Liver (tissue), 9 donors: Measurements from ENCODE around the gene CRAMP1. TPM values are rescaled to one million over a fixed set of nuclear protein-coding genes. Genes with fewer than 3 reads are reported as not detected.

Experiments
- DNase-seq: peaks from one replicate; pipeline ENCODE4 v3.0.0-alpha.2; 2017; ENCODE audit warnings: low spot score
- H3K27ac ChIP-seq, 2 donors: one replicate each; pipeline ENCODE4 v1.7.0; 2013; ENCODE audit warnings: inconsistent platforms in 2 of 2, low read length in 2 of 2, control low read depth in 1 of 2, low read depth in 1 of 2, mild to moderate bottlenecking in 1 of 2
- H3K27me3 ChIP-seq, 4 donors: one replicate each; pipeline versions ENCODE4 v1.6.1 to v1.7.0; 2013; ENCODE audit warnings: low read length in 3 of 4, inconsistent platforms in 1 of 4, mild to moderate bottlenecking in 1 of 4, moderate library complexity in 1 of 4; ENCODE audit not compliant: control insufficient read depth in 4 of 4, insufficient read depth in 4 of 4
- H3K36me3 ChIP-seq, 4 donors: one replicate each; pipeline versions ENCODE4 v1.6.1 to v1.7.0; 2013; ENCODE audit warnings: low read length in 3 of 4, mild to moderate bottlenecking in 3 of 4, low read depth in 1 of 4, moderate library complexity in 1 of 4; ENCODE audit not compliant: control insufficient read depth in 4 of 4, insufficient read depth in 3 of 4
- H3K4me1 ChIP-seq, 4 donors: one replicate each; pipeline versions ENCODE4 v1.6.1 to v1.7.0; 2013; ENCODE audit warnings: low read length in 3 of 4, mild to moderate bottlenecking in 3 of 4, moderate library complexity in 1 of 4; ENCODE audit not compliant: control insufficient read depth in 4 of 4, insufficient read depth in 4 of 4
- H3K4me3 ChIP-seq, 3 donors: one replicate each; pipeline versions ENCODE4 v1.6.1 to v1.7.0; 2013; ENCODE audit warnings: low read length in 3 of 3, control low read depth in 1 of 3, low read depth in 1 of 3, mild to moderate bottlenecking in 1 of 3
- H3K9ac ChIP-seq, 2 donors: one replicate each; pipeline ENCODE4 v1.7.0; 2013; ENCODE audit warnings: low read length in 2 of 2, mild to moderate bottlenecking in 2 of 2, moderate library complexity in 2 of 2, control low read depth in 1 of 2, low read depth in 1 of 2
- H3K9me3 ChIP-seq, 4 donors: one replicate each; pipeline versions ENCODE4 v1.6.1 to v1.7.0; 2013; ENCODE audit warnings: low read length in 3 of 4; ENCODE audit not compliant: control insufficient read depth in 4 of 4
- EGR1 ChIP-seq, 2 donors: IDR thresholded peaks; 2 replicates each; pipeline ENCODE4 v1.6.1; 2016 to 2018; ENCODE audit warnings: antibody characterized with exemption in 2 of 2, low read depth in 2 of 2
- FOXA1 ChIP-seq: IDR thresholded peaks from 2 replicates; pipeline ENCODE4 v1.6.1; 2016; ENCODE audit warnings: antibody characterized with exemption
- FOXA2 ChIP-seq: IDR thresholded peaks from 2 replicates; pipeline ENCODE4 v1.6.1; 2016; ENCODE audit warnings: antibody characterized with exemption
- GABPA ChIP-seq, 2 donors: IDR thresholded peaks in 1 of 2; conservative IDR thresholded peaks in 1 of 2; 2 replicates each; pipeline ENCODE4 v1.6.1; 2016; ENCODE audit warnings: antibody characterized with exemption in 2 of 2, mild to moderate bottlenecking in 1 of 2, moderate library complexity in 1 of 2
- HNF4A ChIP-seq, 2 donors: conservative IDR thresholded peaks; 2 replicates each; pipeline ENCODE4 v1.6.1; 2016; ENCODE audit warnings: antibody characterized with exemption in 2 of 2, mild to moderate bottlenecking in 2 of 2
- HNF4G ChIP-seq: IDR thresholded peaks from 2 replicates; pipeline ENCODE4 v1.6.1; 2016; ENCODE audit warnings: antibody characterized with exemption
- JUND ChIP-seq, 2 donors: IDR thresholded peaks; 2 replicates each; pipeline ENCODE4 v1.6.1; 2016; ENCODE audit warnings: antibody characterized with exemption in 2 of 2
- NR2F2 ChIP-seq: IDR thresholded peaks from 2 replicates; pipeline ENCODE4 v1.6.1; 2016; ENCODE audit warnings: antibody characterized with exemption
- RAD21 ChIP-seq, 2 donors: IDR thresholded peaks; 2 replicates each; pipeline ENCODE4 v1.6.1; 2016; ENCODE audit warnings: antibody characterized with exemption in 2 of 2, mild to moderate bottlenecking in 2 of 2
- RXRA ChIP-seq, 2 donors: IDR thresholded peaks; 2 replicates each; pipeline ENCODE4 v1.6.1; 2017 to 2018; ENCODE audit warnings: antibody characterized with exemption in 2 of 2, mild to moderate bottlenecking in 1 of 2
- SP1 ChIP-seq: IDR thresholded peaks from 2 replicates; pipeline ENCODE4 v1.6.1; 2018; ENCODE audit warnings: antibody characterized with exemption, mild to moderate bottlenecking
- TAF1 ChIP-seq: conservative IDR thresholded peaks from 2 replicates; pipeline ENCODE4 v1.6.1; 2016; ENCODE audit warnings: antibody characterized with exemption, mild to moderate bottlenecking
- YY1 ChIP-seq: IDR thresholded peaks from 2 replicates; pipeline ENCODE4 v1.6.1; 2016; ENCODE audit warnings: antibody characterized with exemption, mild to moderate bottlenecking
- WGBS: extraction: QIAGEN DNeasy Blood & Tissue Kit; methylation state at CpG from one replicate; pipeline ENCODE4 v1.1.7; 2013; 5-methylcytosine and 5-hydroxymethylcytosine counted together
- polyA plus RNA-seq, 2 donors: library from polyadenylated mRNA; stranded (reverse) in 1 of 2; unstranded in 1 of 2; fragments of 200-250 nt in 1 of 2; fragments of >200 nt in 1 of 2; fragmentation: Nextera tagmentation in 1 of 2; extraction: Ambion mirVana in 1 of 2; gene quantifications; one replicate each; pipeline versions ENCODE4 v1.2.1 to v1.2.3, GENCODE V29; 2013 to 2015
- total RNA-seq, 2 donors: library from RNA; depleted of rRNA; stranded (reverse); fragments of >200 nt; gene quantifications; one replicate each; pipeline ENCODE4 v1.2.3, GENCODE V29; 2014
- TF ChIP-seq, protein P1 (sequence below): fragments of 150-350 bp; IDR thresholded peaks from 2 replicates; pipeline ENCODE4 v1.5.1; 2017; ENCODE audit warnings: improper control_type of control experiment, low read depth, low read length; ENCODE audit not compliant: missing input control
- TF ChIP-seq, protein P2 (sequence below): IDR thresholded peaks from 2 replicates; pipeline ENCODE4 v1.6.1; 2016; ENCODE audit warnings: antibody characterized with exemption
- TF ChIP-seq, protein P3 (sequence below): IDR thresholded peaks from 2 replicates; pipeline ENCODE4 v1.6.1; 2016; ENCODE audit warnings: antibody characterized with exemption, mild to moderate bottlenecking
- TF ChIP-seq, protein P4 (sequence below): IDR thresholded peaks from 2 replicates; pipeline ENCODE4 v1.6.1; 2016; ENCODE audit warnings: antibody characterized with exemption
- TF ChIP-seq, protein P5 (sequence below): IDR thresholded peaks from 2 replicates; pipeline ENCODE4 v1.6.1; 2016; ENCODE audit warnings: antibody characterized with exemption
- donor health status: healthy.
- donor health status: healthy.
- donor health status: healthy.
- donor health status: healthy.
- donor health status: healthy.

CRAMP1 gene
- total and polyA plus RNA-seq, 4 donors: 1.1 to 6.4 (median 4.2) TPM

DNA sequence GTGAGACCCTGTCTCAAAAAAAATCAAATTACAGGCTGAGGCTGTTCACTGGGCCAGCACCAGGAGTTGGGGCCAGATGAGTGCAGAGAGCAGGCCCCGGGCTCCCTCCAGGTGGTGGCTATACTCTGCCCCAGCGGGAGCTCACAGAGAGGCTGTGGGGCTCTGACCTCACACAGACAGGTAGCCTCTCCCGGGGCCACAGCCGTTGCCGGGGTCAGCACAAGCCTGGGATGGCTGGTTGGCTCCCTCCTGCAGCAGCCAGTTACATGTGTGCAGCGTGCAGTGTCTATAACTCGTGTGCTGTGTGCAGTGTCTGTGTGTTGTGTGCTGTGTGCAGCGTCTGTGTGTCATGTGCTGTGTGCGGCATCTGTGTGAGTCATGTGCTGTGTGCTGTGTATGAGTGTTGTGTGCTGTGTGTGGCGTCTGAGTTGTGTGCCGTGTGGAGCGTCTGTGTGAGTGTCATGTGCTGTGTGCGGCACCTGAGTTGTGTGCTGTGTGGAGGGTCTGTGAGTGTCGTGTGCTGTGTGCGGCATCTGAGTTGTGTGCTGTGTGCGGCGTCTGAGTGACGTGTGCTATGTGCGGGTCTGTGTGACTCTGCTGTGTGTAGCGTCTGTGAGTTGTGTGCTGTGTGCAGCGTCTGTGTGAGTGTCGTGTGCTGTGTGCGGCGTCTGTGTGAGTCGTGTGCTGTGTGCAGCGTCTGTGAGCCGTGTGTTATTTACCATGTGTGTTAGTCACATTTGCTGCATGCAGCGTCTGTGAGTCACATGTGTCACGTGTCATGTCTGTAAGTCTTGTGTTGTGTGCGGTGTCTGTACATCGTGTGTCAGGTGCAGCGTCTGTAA lies 114.7 kb downstream of the CRAMP1 start:
- WGBS: 96% methylated on average over 32 of the region's 32 CpGs
- Histone ChIP-seq H3K27me3 (no peaks in the 10 kb centered on the region), H3K36me3 (peaks cover 0 to 41% (median 16%) of the 10 kb centered on the region in 4 donors), H3K4me1 (peaks cover 0 to 3% (median under 1%) of the 10 kb centered on the region in 4 donors), H3K27ac (no peak overlapping the region), H3K9ac (no peak overlapping the region), H3K9me3 (no peaks in the 10 kb centered on the region), H3K4me3 (no peak overlapping the region)
- no peak for DNase-seq
- TF ChIP-seq, protein P1, sequence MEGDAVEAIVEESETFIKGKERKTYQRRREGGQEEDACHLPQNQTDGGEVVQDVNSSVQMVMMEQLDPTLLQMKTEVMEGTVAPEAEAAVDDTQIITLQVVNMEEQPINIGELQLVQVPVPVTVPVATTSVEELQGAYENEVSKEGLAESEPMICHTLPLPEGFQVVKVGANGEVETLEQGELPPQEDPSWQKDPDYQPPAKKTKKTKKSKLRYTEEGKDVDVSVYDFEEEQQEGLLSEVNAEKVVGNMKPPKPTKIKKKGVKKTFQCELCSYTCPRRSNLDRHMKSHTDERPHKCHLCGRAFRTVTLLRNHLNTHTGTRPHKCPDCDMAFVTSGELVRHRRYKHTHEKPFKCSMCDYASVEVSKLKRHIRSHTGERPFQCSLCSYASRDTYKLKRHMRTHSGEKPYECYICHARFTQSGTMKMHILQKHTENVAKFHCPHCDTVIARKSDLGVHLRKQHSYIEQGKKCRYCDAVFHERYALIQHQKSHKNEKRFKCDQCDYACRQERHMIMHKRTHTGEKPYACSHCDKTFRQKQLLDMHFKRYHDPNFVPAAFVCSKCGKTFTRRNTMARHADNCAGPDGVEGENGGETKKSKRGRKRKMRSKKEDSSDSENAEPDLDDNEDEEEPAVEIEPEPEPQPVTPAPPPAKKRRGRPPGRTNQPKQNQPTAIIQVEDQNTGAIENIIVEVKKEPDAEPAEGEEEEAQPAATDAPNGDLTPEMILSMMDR: no peak
- TF ChIP-seq HNF4A (conservative IDR thresholded peaks at IDR 0.05) (no peak), JUND (IDR thresholded peaks at IDR 0.05) (no peak), NR2F2 (no peak), GABPA (IDR thresholded peaks at IDR 0.05 in 1 of 2, conservative IDR thresholded peaks at IDR 0.05 in 1 of 2) (no peak), FOXA2 (no peak), TAF1 (no peak), RXRA (IDR thresholded peaks at IDR 0.05) (no peak), EGR1 (IDR thresholded peaks at IDR 0.05; ENCODE audit: low read depth in 2 of 2) (no peak), HNF4G (no peak), FOXA1 (no peak), SP1 (no peak), RAD21 (IDR thresholded peaks at IDR 0.05) (no peak), YY1 (no peak)
- TF ChIP-seq, protein P2, sequence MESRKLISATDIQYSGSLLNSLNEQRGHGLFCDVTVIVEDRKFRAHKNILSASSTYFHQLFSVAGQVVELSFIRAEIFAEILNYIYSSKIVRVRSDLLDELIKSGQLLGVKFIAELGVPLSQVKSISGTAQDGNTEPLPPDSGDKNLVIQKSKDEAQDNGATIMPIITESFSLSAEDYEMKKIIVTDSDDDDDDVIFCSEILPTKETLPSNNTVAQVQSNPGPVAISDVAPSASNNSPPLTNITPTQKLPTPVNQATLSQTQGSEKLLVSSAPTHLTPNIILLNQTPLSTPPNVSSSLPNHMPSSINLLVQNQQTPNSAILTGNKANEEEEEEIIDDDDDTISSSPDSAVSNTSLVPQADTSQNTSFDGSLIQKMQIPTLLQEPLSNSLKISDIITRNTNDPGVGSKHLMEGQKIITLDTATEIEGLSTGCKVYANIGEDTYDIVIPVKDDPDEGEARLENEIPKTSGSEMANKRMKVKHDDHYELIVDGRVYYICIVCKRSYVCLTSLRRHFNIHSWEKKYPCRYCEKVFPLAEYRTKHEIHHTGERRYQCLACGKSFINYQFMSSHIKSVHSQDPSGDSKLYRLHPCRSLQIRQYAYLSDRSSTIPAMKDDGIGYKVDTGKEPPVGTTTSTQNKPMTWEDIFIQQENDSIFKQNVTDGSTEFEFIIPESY: no peak
- TF ChIP-seq, protein P3, sequence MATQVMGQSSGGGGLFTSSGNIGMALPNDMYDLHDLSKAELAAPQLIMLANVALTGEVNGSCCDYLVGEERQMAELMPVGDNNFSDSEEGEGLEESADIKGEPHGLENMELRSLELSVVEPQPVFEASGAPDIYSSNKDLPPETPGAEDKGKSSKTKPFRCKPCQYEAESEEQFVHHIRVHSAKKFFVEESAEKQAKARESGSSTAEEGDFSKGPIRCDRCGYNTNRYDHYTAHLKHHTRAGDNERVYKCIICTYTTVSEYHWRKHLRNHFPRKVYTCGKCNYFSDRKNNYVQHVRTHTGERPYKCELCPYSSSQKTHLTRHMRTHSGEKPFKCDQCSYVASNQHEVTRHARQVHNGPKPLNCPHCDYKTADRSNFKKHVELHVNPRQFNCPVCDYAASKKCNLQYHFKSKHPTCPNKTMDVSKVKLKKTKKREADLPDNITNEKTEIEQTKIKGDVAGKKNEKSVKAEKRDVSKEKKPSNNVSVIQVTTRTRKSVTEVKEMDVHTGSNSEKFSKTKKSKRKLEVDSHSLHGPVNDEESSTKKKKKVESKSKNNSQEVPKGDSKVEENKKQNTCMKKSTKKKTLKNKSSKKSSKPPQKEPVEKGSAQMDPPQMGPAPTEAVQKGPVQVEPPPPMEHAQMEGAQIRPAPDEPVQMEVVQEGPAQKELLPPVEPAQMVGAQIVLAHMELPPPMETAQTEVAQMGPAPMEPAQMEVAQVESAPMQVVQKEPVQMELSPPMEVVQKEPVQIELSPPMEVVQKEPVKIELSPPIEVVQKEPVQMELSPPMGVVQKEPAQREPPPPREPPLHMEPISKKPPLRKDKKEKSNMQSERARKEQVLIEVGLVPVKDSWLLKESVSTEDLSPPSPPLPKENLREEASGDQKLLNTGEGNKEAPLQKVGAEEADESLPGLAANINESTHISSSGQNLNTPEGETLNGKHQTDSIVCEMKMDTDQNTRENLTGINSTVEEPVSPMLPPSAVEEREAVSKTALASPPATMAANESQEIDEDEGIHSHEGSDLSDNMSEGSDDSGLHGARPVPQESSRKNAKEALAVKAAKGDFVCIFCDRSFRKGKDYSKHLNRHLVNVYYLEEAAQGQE: no peak
- TF ChIP-seq, protein P4, sequence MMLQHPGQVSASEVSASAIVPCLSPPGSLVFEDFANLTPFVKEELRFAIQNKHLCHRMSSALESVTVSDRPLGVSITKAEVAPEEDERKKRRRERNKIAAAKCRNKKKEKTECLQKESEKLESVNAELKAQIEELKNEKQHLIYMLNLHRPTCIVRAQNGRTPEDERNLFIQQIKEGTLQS: no peak
- TF ChIP-seq, protein P5, sequence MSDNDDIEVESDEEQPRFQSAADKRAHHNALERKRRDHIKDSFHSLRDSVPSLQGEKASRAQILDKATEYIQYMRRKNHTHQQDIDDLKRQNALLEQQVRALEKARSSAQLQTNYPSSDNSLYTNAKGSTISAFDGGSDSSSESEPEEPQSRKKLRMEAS: no peak

Other genes starting within 250 kb of the CRAMP1 start
- 10 to 100 TPM in 1 of 2 donors, 1 to 10 TPM in 1; 7.1 to 14.7 TPM for gene UNKL, start 197.7 kb upstream of the CRAMP1 start, total RNA-seq
- 1 to 10 TPM; 3.5 to 6.1 TPM for gene UNKL, start 197.7 kb upstream of the CRAMP1 start, polyA plus RNA-seq
- gene UQCC4, start 191.6 kb upstream of the CRAMP1 start, total RNA-seq: 1 to 10 TPM; 6.9 to 8.9 TPM
- 10 to 100 TPM; 13.8 to 16.4 TPM for gene UQCC4, start 191.6 kb upstream of the CRAMP1 start, polyA plus RNA-seq
- gene PERCC1, start 181.3 kb upstream of the CRAMP1 start, total RNA-seq: 1 to 10 TPM in 1 of 2 donors, under 1 TPM in 1; 0.50 to 4.7 TPM
- gene PERCC1, start 181.3 kb upstream of the CRAMP1 start, polyA plus RNA-seq: not detected
- gene CCDC154, start 167.8 kb upstream of the CRAMP1 start, total RNA-seq: under 1 TPM in 1 of 2 donors, not detected in 1; 0.42 TPM
- under 1 TPM; 0.18 to 0.39 TPM for gene CCDC154, start 167.8 kb upstream of the CRAMP1 start, polyA plus RNA-seq
- gene CLCN7, start 137.3 kb upstream of the CRAMP1 start, total RNA-seq: 10 to 100 TPM; 26.1 to 34.4 TPM
- 10 to 100 TPM; 13.9 to 36.2 TPM for gene CLCN7, start 137.3 kb upstream of the CRAMP1 start, polyA plus RNA-seq
- under 1 TPM; 0.08 to 0.61 TPM for gene PTX4, start 123.4 kb upstream of the CRAMP1 start, total RNA-seq
- gene PTX4, start 123.4 kb upstream of the CRAMP1 start, polyA plus RNA-seq: not detected
- gene TELO2, start 119.0 kb upstream of the CRAMP1 start, total RNA-seq: 10 to 100 TPM; 12.9 to 14.6 TPM
- 10 to 100 TPM; 17.8 to 19.3 TPM for gene TELO2, start 119.0 kb upstream of the CRAMP1 start, polyA plus RNA-seq
- gene TMEM204, start 78.7 kb upstream of the CRAMP1 start, total RNA-seq: 10 to 100 TPM in 1 of 2 donors, 1 to 10 TPM in 1; 3.5 to 11.7 TPM
- 10 to 100 TPM in 1 of 2 donors, 1 to 10 TPM in 1; 9.8 to 14.4 TPM for gene TMEM204, start 78.7 kb upstream of the CRAMP1 start, polyA plus RNA-seq
- 1 to 10 TPM; 5.4 to 8.1 TPM for gene IFT140, start 288 bp upstream of the CRAMP1 start, total RNA-seq
- 1 to 10 TPM; 1.3 to 2.1 TPM for gene IFT140, start 288 bp upstream of the CRAMP1 start, polyA plus RNA-seq
- 10 to 100 TPM; 31.0 to 32.6 TPM for gene JPT2, start 65.9 kb downstream of the CRAMP1 start, total RNA-seq
- gene JPT2, start 65.9 kb downstream of the CRAMP1 start, polyA plus RNA-seq: 10 to 100 TPM in 1 of 2 donors, 1 to 10 TPM in 1; 7.4 to 25.8 TPM
- 10 to 100 TPM; 10.1 to 43.0 TPM for gene MAPK8IP3, start 93.8 kb downstream of the CRAMP1 start, total RNA-seq
- 1 to 10 TPM; 4.1 to 8.5 TPM for gene MAPK8IP3, start 93.8 kb downstream of the CRAMP1 start, polyA plus RNA-seq
- 10 to 100 TPM; 10.4 to 12.8 TPM for gene NME3, start 159.2 kb downstream of the CRAMP1 start, total RNA-seq
- 10 to 100 TPM; 26.0 to 38.0 TPM for gene NME3, start 159.2 kb downstream of the CRAMP1 start, polyA plus RNA-seq
- gene EME2, start 160.4 kb downstream of the CRAMP1 start, total RNA-seq: 1 to 10 TPM; 4.2 to 9.0 TPM
- gene EME2, start 160.4 kb downstream of the CRAMP1 start, polyA plus RNA-seq: 1 to 10 TPM; 1.4 to 1.8 TPM
- gene MRPS34, start 160.8 kb downstream of the CRAMP1 start, total RNA-seq: 10 to 100 TPM; 42.4 to 46.7 TPM
- gene MRPS34, start 160.8 kb downstream of the CRAMP1 start, polyA plus RNA-seq: 100 to 1,000 TPM in 1 of 2 donors, 10 to 100 TPM in 1; 70.7 to 100 TPM
- gene SPSB3, start 170.2 kb downstream of the CRAMP1 start, total RNA-seq: 10 to 100 TPM; 27.7 to 44.5 TPM
- 10 to 100 TPM; 31.1 to 60.5 TPM for gene SPSB3, start 170.2 kb downstream of the CRAMP1 start, polyA plus RNA-seq
- 10 to 100 TPM; 28.9 to 80.9 TPM for gene NUBP2, start 170.6 kb downstream of the CRAMP1 start, total RNA-seq
- gene NUBP2, start 170.6 kb downstream of the CRAMP1 start, polyA plus RNA-seq: 10 to 100 TPM; 51.8 to 56.3 TPM
- 100 to 1,000 TPM in 1 of 2 donors, 10 to 100 TPM in 1; 19.8 to 161 TPM for gene IGFALS, start 181.3 kb downstream of the CRAMP1 start, total RNA-seq
- 10 to 100 TPM; 62.6 to 74.2 TPM for gene IGFALS, start 181.3 kb downstream of the CRAMP1 start, polyA plus RNA-seq
- 100 to 1,000 TPM; 219 to 252 TPM for gene HAGH, start 214.5 kb downstream of the CRAMP1 start, total RNA-seq
- 100 to 1,000 TPM; 169 to 188 TPM for gene HAGH, start 214.5 kb downstream of the CRAMP1 start, polyA plus RNA-seq
- gene FAHD1, start 214.8 kb downstream of the CRAMP1 start, total RNA-seq: 10 to 100 TPM; 71.9 to 84.2 TPM
- 10 to 100 TPM; 42.7 to 50.9 TPM for gene FAHD1, start 214.8 kb downstream of the CRAMP1 start, polyA plus RNA-seq